ENCODE results near the gene CPA3.

The CPA3 gene

DNA sequence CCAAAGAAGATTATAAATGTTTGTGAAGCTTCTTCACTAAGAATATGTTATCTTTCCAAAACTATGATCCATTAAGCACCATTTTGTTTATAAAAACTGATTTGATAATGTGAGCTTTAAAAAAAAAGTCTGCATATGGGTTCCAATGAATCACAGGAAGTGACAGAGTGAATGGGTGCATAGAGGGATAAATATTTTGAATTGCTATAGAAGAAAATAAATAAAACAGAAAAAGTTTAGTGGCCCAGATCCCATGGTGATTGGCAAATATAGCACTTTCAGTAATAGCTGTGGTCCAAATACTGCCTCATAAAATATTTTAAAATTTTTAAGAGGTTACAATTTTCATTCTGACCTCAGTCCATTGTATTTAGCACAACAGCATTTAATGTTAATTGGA, 19.2 kb downstream of the CPA3 start:
- Histone ChIP-seq H3K9me3 (ENCODE audit: control insufficient read depth in 1 of 2, low read length in 2 of 2) (no peaks in the 10 kb centered on the region), H3K4me3 (ENCODE audit: low read depth in 1 of 2, low read length in 2 of 2) (no peak overlapping the region), H3K36me3 (ENCODE audit: control insufficient read depth in 1 of 2, insufficient read depth in 2 of 2, low read length in 2 of 2) (no peaks in the 10 kb centered on the region), H3K27ac (ENCODE audit: low read length) (no peak overlapping the region), H3K4me1 (ENCODE audit: control insufficient read depth in 1 of 2, insufficient read depth in 2 of 2, low read length in 2 of 2) (no peaks in the 10 kb centered on the region), H3K27me3 (ENCODE audit: low read depth, low read length) (no peaks in the 10 kb centered on the region)

DNA sequence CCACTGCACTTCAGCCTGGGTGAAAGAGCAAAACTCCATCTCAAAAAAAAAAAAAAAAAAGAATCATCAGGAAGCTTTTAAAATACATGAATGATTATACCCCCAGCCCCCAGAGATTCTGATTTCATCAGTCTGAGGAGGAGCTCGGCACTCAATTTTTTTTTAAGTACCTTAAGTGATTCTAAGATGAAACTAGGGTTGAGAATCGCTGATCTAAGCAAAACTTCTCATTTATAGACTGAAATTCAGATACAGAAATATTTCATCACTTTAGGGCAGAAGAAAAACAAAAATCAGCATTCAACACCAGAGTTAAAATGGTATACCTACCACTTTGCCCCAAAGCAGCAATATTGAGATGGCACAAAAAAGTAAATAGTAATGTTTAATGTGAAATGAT, 24.7 kb downstream of the CPA3 start:
- Histone ChIP-seq H3K4me3 (ENCODE audit: low read depth in 1 of 2, low read length in 2 of 2) (no peak overlapping the region), H3K36me3 (ENCODE audit: control insufficient read depth in 1 of 2, insufficient read depth in 2 of 2, low read length in 2 of 2) (no peaks in the 10 kb centered on the region), H3K27me3 (ENCODE audit: low read depth, low read length) (no peaks in the 10 kb centered on the region), H3K4me1 (ENCODE audit: control insufficient read depth in 1 of 2, insufficient read depth in 2 of 2, low read length in 2 of 2) (no peaks in the 10 kb centered on the region), H3K9me3 (ENCODE audit: control insufficient read depth in 1 of 2, low read length in 2 of 2) (no peaks in the 10 kb centered on the region), H3K27ac (ENCODE audit: low read length) (no peak overlapping the region)

DNA sequence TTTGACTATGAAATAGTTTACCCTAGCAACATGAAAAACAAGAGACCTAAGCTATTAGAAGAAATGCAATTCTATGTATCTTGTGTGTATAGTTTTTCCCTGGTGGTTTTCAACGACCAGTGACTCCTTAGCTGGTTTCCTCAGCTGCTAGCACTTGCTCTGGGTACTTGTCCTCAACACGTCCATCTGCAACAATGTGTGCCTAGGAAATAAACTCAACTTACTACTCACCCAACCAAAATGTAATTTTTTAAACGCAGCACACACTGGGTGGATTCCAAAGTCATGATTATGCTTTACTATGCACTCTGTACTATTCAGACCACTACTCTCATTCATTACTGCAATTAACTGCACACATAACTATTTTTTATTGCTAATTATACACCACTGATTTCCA, 31.0 kb downstream of the CPA3 start:
- no peak overlapping the region for H3K27ac ChIP-seq (ENCODE audit: low read length)
- no peak overlapping the region for H3K4me3 ChIP-seq (ENCODE audit: low read depth in 1 of 2, low read length in 2 of 2)
- no peaks in the 10 kb centered on the region for H3K27me3 ChIP-seq (ENCODE audit: low read depth, low read length)
- H3K9me3 ChIP-seq (ENCODE audit: control insufficient read depth in 1 of 2, low read length in 2 of 2) = no peaks in the 10 kb centered on the region
- no peaks in the 10 kb centered on the region for H3K36me3 ChIP-seq (ENCODE audit: control insufficient read depth in 1 of 2, insufficient read depth in 2 of 2, low read length in 2 of 2)
- H3K4me1 ChIP-seq (ENCODE audit: control insufficient read depth in 1 of 2, insufficient read depth in 2 of 2, low read length in 2 of 2) = no peaks in the 10 kb centered on the region

DNA sequence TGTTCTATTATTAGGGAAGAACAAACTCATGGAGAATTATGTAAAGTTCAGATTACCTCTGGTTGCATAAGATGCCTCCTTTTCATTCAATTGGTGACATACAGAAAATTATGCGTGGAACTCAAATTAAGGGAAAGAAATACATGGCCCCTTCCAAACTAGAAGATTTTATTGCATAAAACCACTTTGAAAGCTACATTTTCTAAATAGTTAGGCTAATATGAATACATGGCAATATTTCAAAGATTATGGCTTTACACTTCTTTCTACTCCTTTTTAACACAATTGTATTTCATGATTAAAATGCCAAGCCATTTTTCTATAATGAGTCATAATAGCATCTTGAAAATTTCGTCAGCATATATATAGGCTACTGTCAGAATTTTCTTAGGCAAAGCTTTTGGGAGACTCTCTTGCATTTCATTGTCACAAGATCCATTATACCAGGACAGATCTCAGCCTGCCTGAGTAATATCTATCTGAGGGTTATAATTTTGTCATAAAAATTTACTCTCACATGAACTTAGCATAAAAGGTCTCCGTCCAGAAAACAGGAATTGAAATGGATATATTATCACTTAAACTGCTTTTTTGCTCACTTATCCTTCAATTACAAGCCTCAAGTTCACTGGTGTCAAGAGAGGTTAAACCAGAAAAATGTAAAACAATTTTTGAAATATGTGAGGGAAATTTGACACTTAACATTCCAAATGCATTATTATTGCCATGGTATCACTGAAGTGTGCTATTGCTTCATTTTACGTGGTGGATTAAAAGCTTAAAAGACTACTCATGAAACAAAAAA, 37.1 kb downstream of the CPA3 start:
- H3K9me3 ChIP-seq (ENCODE audit: control insufficient read depth in 1 of 2, low read length in 2 of 2) = no peaks in the 10 kb centered on the region
- no peaks in the 10 kb centered on the region for H3K36me3 ChIP-seq (ENCODE audit: control insufficient read depth in 1 of 2, insufficient read depth in 2 of 2, low read length in 2 of 2)
- H3K27me3 ChIP-seq (ENCODE audit: low read depth, low read length) = no peaks in the 10 kb centered on the region
- H3K4me1 ChIP-seq (ENCODE audit: control insufficient read depth in 1 of 2, insufficient read depth in 2 of 2, low read length in 2 of 2) = no peaks in the 10 kb centered on the region
- no peak overlapping the region for H3K4me3 ChIP-seq (ENCODE audit: low read depth in 1 of 2, low read length in 2 of 2)
- no peak overlapping the region for H3K27ac ChIP-seq (ENCODE audit: low read length)

DNA sequence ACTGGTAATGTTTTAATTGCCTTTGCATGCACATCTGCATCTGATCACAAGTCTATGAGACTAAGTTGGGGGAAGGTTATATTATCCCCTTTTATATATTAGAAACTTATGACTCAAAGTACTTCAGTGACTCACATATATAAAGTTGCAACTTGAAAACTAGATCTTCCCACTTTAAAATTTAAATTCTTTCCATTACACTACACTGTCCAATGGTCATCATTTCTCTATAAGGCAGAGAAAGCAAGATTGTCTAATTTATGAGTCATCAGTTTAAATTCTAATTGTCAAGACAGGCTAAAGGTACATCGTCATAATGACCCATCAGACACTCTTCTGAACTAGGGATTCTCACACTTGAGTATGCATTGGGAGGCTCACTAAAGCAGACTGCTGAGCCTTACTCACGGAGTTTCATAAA, 37.9 kb downstream of the CPA3 start:
- no peaks in the 10 kb centered on the region for H3K4me1 ChIP-seq (ENCODE audit: control insufficient read depth in 1 of 2, insufficient read depth in 2 of 2, low read length in 2 of 2)
- no peaks in the 10 kb centered on the region for H3K27me3 ChIP-seq (ENCODE audit: low read depth, low read length)
- no peaks in the 10 kb centered on the region for H3K9me3 ChIP-seq (ENCODE audit: control insufficient read depth in 1 of 2, low read length in 2 of 2)
- H3K27ac ChIP-seq (ENCODE audit: low read length) = no peak overlapping the region
- H3K4me3 ChIP-seq (ENCODE audit: low read depth in 1 of 2, low read length in 2 of 2) = no peak overlapping the region
- H3K36me3 ChIP-seq (ENCODE audit: control insufficient read depth in 1 of 2, insufficient read depth in 2 of 2, low read length in 2 of 2) = no peaks in the 10 kb centered on the region

DNA sequence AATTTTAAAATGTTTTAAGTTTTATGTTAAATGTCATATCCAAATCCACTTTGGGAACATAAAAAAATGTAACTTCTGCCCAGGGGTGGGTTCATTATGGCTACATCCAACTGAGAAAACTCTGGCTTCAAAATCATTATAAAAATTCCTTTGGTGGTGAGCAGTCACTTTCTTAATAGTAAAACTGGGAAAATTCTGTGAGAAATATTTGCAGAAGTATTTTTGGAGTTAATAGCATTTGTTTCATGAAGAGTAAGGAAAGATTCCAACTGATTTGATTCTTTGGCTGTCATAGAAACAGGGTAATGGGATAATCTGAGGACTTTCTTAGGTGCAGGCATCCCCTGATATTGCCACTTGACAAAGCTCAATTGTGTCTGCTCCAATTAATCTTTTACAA, 38.8 kb downstream of the CPA3 start:
- no peaks in the 10 kb centered on the region for H3K36me3 ChIP-seq (ENCODE audit: control insufficient read depth in 1 of 2, insufficient read depth in 2 of 2, low read length in 2 of 2)
- H3K4me1 ChIP-seq (ENCODE audit: control insufficient read depth in 1 of 2, insufficient read depth in 2 of 2, low read length in 2 of 2) = no peaks in the 10 kb centered on the region
- no peaks in the 10 kb centered on the region for H3K9me3 ChIP-seq (ENCODE audit: control insufficient read depth in 1 of 2, low read length in 2 of 2)
- H3K27ac ChIP-seq (ENCODE audit: low read length) = no peak overlapping the region
- no peak overlapping the region for H3K4me3 ChIP-seq (ENCODE audit: low read depth in 1 of 2, low read length in 2 of 2)
- H3K27me3 ChIP-seq (ENCODE audit: low read depth, low read length) = no peaks in the 10 kb centered on the region

DNA sequence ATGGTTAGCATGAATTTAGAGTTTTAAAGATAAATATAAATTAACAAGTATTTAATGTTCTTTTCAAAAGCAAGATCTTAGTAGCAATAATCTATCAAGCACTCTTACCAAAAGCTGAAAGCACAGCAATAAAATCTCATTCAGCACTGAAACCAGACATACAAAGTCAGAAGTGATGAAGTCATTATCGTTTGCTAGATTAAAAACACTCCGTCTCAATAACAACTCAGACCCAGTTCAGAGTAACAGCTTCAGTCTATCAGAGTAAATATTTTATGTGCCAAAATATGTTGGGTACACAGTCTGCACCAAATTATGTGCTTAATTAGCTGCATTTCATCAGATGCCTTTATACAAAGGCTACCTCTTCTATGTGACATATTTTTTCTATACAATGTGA, 41.6 kb downstream of the CPA3 start:
- no peaks in the 10 kb centered on the region for H3K9me3 ChIP-seq (ENCODE audit: control insufficient read depth in 1 of 2, low read length in 2 of 2)
- no peaks in the 10 kb centered on the region for H3K4me1 ChIP-seq (ENCODE audit: control insufficient read depth in 1 of 2, insufficient read depth in 2 of 2, low read length in 2 of 2)
- H3K36me3 ChIP-seq (ENCODE audit: control insufficient read depth in 1 of 2, insufficient read depth in 2 of 2, low read length in 2 of 2) = no peaks in the 10 kb centered on the region
- H3K27me3 ChIP-seq (ENCODE audit: low read depth, low read length) = no peaks in the 10 kb centered on the region
- H3K27ac ChIP-seq (ENCODE audit: low read length) = no peak overlapping the region
- H3K4me3 ChIP-seq (ENCODE audit: low read depth in 1 of 2, low read length in 2 of 2) = no peak overlapping the region

DNA sequence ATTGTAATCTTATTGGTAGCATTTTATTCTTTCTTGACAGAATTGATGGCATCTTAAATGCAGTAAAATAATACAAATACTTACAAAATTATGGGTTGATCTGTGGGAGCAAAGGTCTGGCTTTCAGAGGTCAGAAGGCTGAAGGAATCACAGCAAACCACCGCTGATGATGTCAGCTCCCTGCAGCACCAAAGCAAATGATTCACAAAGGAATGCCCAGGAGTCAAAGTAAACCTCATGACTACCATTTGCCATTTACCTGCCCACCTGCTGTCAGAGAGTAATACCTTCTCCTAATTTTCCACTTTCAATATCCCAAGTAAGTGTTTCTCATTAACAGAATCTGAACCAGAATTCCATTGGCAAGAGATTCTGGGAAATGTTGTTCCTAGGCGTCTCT, 46.1 kb downstream of the CPA3 start:
- Histone ChIP-seq H3K9me3 (ENCODE audit: control insufficient read depth in 1 of 2, low read length in 2 of 2) (no peaks in the 10 kb centered on the region), H3K4me3 (ENCODE audit: low read depth in 1 of 2, low read length in 2 of 2) (no peak overlapping the region), H3K36me3 (ENCODE audit: control insufficient read depth in 1 of 2, insufficient read depth in 2 of 2, low read length in 2 of 2) (no peaks in the 10 kb centered on the region), H3K27ac (ENCODE audit: low read length) (no peak overlapping the region), H3K4me1 (ENCODE audit: control insufficient read depth in 1 of 2, insufficient read depth in 2 of 2, low read length in 2 of 2) (no peaks in the 10 kb centered on the region), H3K27me3 (ENCODE audit: low read depth, low read length) (no peaks in the 10 kb centered on the region)

DNA sequence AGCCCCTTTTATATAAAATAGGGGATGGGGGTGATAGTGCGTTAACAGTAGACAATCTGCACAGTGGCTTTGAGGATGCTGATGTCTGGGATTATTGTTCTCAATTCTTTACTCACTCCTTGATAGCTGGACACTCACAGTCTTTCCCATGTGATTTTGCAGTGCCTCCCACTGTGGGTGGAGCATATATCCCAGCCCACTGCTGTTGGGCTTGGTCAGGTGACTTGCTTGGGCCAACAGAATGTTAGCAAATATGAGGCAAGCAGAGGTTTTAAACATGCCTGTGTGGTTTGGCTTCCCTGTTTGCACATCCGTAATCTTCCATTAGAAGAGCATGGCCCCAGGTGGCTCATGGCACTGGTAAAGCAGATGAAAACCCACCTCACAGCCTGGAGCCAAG, 46.5 kb downstream of the CPA3 start:
- no peaks in the 10 kb centered on the region for H3K9me3 ChIP-seq (ENCODE audit: control insufficient read depth in 1 of 2, low read length in 2 of 2)
- no peaks in the 10 kb centered on the region for H3K27me3 ChIP-seq (ENCODE audit: low read depth, low read length)

DNA sequence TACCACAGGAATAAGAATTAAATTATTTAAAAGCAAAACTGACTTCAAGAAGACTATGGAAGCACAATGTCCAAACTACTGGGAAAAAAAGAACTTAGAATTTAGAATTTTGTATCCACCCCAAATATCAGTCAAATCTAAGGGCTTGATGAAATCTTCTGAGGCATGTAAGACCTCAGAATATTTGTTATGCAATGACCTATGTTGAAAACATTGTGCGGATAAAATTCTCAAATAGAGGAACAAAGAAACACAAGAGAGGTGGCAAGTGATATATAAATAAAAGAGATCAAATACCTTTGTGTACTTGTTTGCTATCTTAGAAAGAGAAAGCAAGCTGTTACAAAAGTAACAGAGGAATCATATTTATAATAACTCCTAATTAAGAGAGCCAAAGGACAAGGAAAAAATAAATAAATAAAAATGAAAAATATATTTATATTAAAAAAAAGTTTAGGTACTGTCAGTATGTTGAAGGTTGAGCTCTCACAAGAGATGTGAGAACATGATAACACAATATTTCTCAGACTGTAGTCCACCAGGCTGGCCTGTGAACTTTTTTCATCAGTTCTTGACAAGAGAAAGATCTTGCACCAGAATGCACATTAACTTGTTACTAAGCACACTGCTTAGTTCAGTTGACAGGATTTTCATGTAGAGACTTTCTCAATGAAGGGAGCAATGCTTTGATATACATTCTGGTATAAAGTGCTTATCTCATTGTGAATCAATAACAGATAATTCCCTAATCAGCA, 50.0 kb downstream of the CPA3 start:
- H3K4me1 ChIP-seq (ENCODE audit: control insufficient read depth in 1 of 2, insufficient read depth in 2 of 2, low read length in 2 of 2) = no peaks in the 10 kb centered on the region
- no peaks in the 10 kb centered on the region for H3K9me3 ChIP-seq (ENCODE audit: control insufficient read depth in 1 of 2, low read length in 2 of 2)
- no peaks in the 10 kb centered on the region for H3K27me3 ChIP-seq (ENCODE audit: low read depth, low read length)
- no peaks in the 10 kb centered on the region for H3K36me3 ChIP-seq (ENCODE audit: control insufficient read depth in 1 of 2, insufficient read depth in 2 of 2, low read length in 2 of 2)
- H3K4me3 ChIP-seq (ENCODE audit: low read depth in 1 of 2, low read length in 2 of 2) = no peak overlapping the region
- H3K27ac ChIP-seq (ENCODE audit: low read length) = no peak overlapping the region

More for the DNA sequence above, 46.5 kb downstream of the CPA3 start:
- Histone ChIP-seq H3K36me3 (ENCODE audit: control insufficient read depth in 1 of 2, insufficient read depth in 2 of 2, low read length in 2 of 2) (no peaks in the 10 kb centered on the region), H3K27ac (ENCODE audit: low read length) (no peak overlapping the region), H3K4me3 (ENCODE audit: low read depth in 1 of 2, low read length in 2 of 2) (no peak overlapping the region), H3K4me1 (ENCODE audit: control insufficient read depth in 1 of 2, insufficient read depth in 2 of 2, low read length in 2 of 2) (no peaks in the 10 kb centered on the region)

DNA sequence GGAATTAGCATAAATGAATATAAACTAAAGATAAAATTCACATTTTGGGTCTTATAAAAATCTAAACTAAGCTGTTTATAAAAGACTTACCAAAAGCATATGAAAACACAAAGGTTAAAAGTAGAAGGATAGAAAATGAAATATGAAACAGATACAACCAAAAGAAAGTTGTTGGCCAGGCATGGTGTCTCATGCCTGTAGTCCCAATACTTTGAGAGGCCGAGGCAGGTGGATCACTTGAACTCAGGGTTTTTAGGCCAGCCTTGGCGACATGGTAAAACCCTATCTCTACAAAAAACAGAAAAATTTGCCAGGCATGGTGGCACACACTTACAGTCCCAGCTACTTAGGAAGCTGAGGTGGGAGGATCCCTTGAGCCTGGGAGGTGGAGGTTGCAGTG, 51.0 kb downstream of the CPA3 start:
- Histone ChIP-seq H3K36me3 (ENCODE audit: control insufficient read depth in 1 of 2, insufficient read depth in 2 of 2, low read length in 2 of 2) (no peaks in the 10 kb centered on the region), H3K4me3 (ENCODE audit: low read depth in 1 of 2, low read length in 2 of 2) (no peak overlapping the region), H3K27me3 (ENCODE audit: low read depth, low read length) (no peaks in the 10 kb centered on the region), H3K9me3 (ENCODE audit: control insufficient read depth in 1 of 2, low read length in 2 of 2) (no peaks in the 10 kb centered on the region), H3K4me1 (ENCODE audit: control insufficient read depth in 1 of 2, insufficient read depth in 2 of 2, low read length in 2 of 2) (no peaks in the 10 kb centered on the region), H3K27ac (ENCODE audit: low read length) (no peak overlapping the region)
